CD4-positive, CD25-positive, alpha-beta regulatory T cell (primary cell): ENCODE data around the gene CEP104. TPM values are rescaled to one million over a fixed set of nuclear protein-coding genes. Genes with fewer than 3 reads are reported as not detected.

ENCODE experiments used
- ATAC-seq, 2 donors: fragments of 150-1000 bp; cut with Tn5 transposase; one replicate each; pipeline ENCODE4 v1.10.0; 2021; ENCODE audit warnings: low read depth in 2 of 2, moderate number of reproducible peaks in 2 of 2, moderate library complexity in 1 of 2
- DNase-seq, 3 donors: peaks; one replicate each; pipeline versions ENCODE4 v3.0.0 to v3.0.0-alpha.2; 2012 to 2022; ENCODE audit warnings: mixed read lengths in 1 of 3
- H3K27ac ChIP-seq: one replicate; pipeline ENCODE4 v1.7.0; 2013; ENCODE audit warnings: mild to moderate bottlenecking, low read length; ENCODE audit not compliant: insufficient read depth, poor library complexity, severe bottlenecking
- H3K27me3 ChIP-seq: one replicate; pipeline ENCODE4 v1.7.0; 2013; ENCODE audit warnings: low read length; ENCODE audit not compliant: control insufficient read depth, insufficient read depth
- H3K36me3 ChIP-seq: one replicate; pipeline ENCODE4 v1.7.0; 2013; ENCODE audit warnings: mild to moderate bottlenecking, low read length, moderate library complexity; ENCODE audit not compliant: control insufficient read depth, insufficient read depth
- H3K4me1 ChIP-seq: 2 replicates; pipeline ENCODE4 v1.7.0; 2013; ENCODE audit warnings: mild to moderate bottlenecking, low read length; ENCODE audit not compliant: insufficient read depth, control insufficient read depth, poor library complexity, severe bottlenecking
- H3K4me3 ChIP-seq: one replicate; pipeline ENCODE4 v1.7.0; 2013; ENCODE audit warnings: low read depth, mild to moderate bottlenecking, low read length, moderate library complexity
- H3K9me3 ChIP-seq, 2 experiments: 1 replicate in 1 of 2; 2 replicates in 1 of 2; pipeline ENCODE4 v1.7.0; 2013; ENCODE audit warnings: low read length in 2 of 2, mild to moderate bottlenecking in 1 of 2, moderate library complexity in 1 of 2; ENCODE audit not compliant: control insufficient read depth in 2 of 2
- H3K27ac Mint-ChIP-seq, 3 donors: one replicate each; pipeline ENCODE4 v1.8.0; 2020 to 2022; ENCODE audit warnings: mild to moderate bottlenecking in 3 of 3, mixed read lengths in 3 of 3, moderate library complexity in 2 of 3
- H3K27me3 Mint-ChIP-seq: one replicate; pipeline ENCODE4 v1.8.0; 2022; ENCODE audit warnings: mild to moderate bottlenecking, mixed read lengths
- H3K36me3 Mint-ChIP-seq: one replicate; pipeline ENCODE4 v1.8.0; 2020; ENCODE audit warnings: mixed read lengths
- H3K4me1 Mint-ChIP-seq, 4 donors: one replicate each; pipeline ENCODE4 v1.8.0; 2020 to 2022; ENCODE audit warnings: mixed read lengths in 4 of 4, mild to moderate bottlenecking in 1 of 4
- H3K4me3 Mint-ChIP-seq, 4 donors: one replicate each; pipeline ENCODE4 v1.8.0; 2020 to 2022; ENCODE audit warnings: mild to moderate bottlenecking in 4 of 4, mixed read lengths in 4 of 4, moderate library complexity in 3 of 4
- H3K9me3 Mint-ChIP-seq, 7 donors: one replicate each; pipeline ENCODE4 v1.8.0; 2020 to 2022; ENCODE audit warnings: mixed read lengths in 7 of 7, mild to moderate bottlenecking in 3 of 7, moderate library complexity in 2 of 7
- polyA plus RNA-seq, 4 donors: library from polyadenylated mRNA; unstranded; fragments of 300-500 nt; fragmentation: Illumina TruSeq; gene quantifications; one replicate each; pipeline ENCODE4 v1.2.3, GENCODE V29; 2021
- total RNA-seq: library from RNA; stranded (reverse); gene quantifications from one replicate; pipeline ENCODE4 v1.2.3, GENCODE V29; 2022

The CEP104 gene
- total and polyA plus RNA-seq, 5 donors from 2014 or later: 13.5 to 42.3 (median 14.6) TPM

DNA sequence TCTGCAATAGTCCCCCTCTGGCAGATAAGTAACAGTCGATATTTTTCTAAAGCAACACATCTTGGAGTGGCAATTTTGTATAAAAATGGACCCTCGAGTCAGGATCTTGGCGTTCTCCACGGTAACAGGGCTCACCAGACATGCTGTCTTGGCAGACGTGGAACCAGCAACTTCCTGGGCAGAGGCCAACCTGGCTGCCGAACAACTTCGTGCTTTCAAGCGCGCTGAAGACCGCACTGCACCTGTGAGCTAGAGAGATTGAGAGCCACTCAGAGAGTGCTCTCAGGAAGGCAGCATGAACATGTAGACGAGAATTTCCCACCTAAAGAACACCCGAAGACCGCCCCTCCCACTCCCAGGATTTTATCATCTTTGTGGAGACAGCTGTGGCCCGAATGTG lies 35.7 kb upstream of the CEP104 start:
- H3K27ac ChIP-seq: no peak overlapping the region
- peaks cover 27% of the 10 kb centered on the region for H3K36me3 Mint-ChIP-seq
- ATAC-seq: no peak

DNA sequence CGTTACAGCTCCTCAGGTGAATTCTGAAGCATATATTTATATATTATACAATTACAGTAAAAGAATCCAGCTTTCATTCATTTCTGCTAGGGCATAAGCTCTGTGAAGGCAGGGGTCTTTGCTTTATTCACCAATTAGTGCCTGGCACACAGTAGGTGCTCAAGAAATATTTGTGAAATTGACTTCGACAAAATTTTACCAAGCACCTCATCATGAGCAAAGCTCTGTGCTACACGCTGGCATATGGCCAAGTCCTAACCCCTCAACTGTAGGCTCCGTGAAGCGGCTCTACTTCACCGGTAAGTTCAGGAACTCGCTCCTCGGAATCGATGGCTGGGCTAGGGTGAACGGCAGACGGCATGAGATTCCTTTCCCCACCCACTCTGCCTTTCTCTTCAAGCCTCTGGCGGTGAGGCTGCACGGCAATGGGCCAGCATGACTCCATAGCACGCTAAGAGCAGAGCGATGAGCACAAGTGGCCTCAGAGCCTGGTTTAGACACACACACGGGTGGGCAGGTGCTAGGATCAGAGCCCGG lies 34.4 kb upstream of the CEP104 start:
- no peak overlapping the region for H3K27ac ChIP-seq
- H3K9me3 ChIP-seq: no peaks in the 10 kb centered on the region
- peaks cover 0 to 1% (median 0%) of the 10 kb centered on the region in 7 donors for H3K9me3 Mint-ChIP-seq
- no peak overlapping the region for H3K4me3 ChIP-seq
- H3K36me3 Mint-ChIP-seq: peaks cover 23% of the 10 kb centered on the region
- no peak overlapping the region for H3K4me3 Mint-ChIP-seq
- peaks cover 0 to 15% (median 7%) of the 10 kb centered on the region in 4 donors for H3K4me1 Mint-ChIP-seq
- H3K27me3 ChIP-seq: no peaks in the 10 kb centered on the region
- H3K4me1 ChIP-seq: no peaks in the 10 kb centered on the region
- ATAC-seq: no peak
- H3K27ac Mint-ChIP-seq: no peak overlapping the region
- peaks cover 52% of the 10 kb centered on the region for H3K36me3 ChIP-seq
- no peaks in the 10 kb centered on the region for H3K27me3 Mint-ChIP-seq
- no peak for DNase-seq

More for the DNA sequence above, 35.7 kb upstream of the CEP104 start:
- H3K4me3 ChIP-seq: no peak overlapping the region
- H3K4me1 Mint-ChIP-seq: peaks cover 7 to 23% (median 16%) of the 10 kb centered on the region in 4 donors
- H3K27me3 Mint-ChIP-seq: no peaks in the 10 kb centered on the region
- H3K36me3 ChIP-seq: peaks cover 45% of the 10 kb centered on the region
- peaks cover 0 to 7% (median 2%) of the 10 kb centered on the region in 7 donors for H3K9me3 Mint-ChIP-seq
- peak overlapping the region in 1 of 3 donors; percentile 50 for H3K27ac Mint-ChIP-seq
- no peak for DNase-seq
- no peak overlapping the region for H3K4me3 Mint-ChIP-seq
- H3K9me3 ChIP-seq: peaks cover 0 to 2% of the 10 kb centered on the region in 2 experiments
- H3K27me3 ChIP-seq: no peaks in the 10 kb centered on the region
- no peaks in the 10 kb centered on the region for H3K4me1 ChIP-seq

DNA sequence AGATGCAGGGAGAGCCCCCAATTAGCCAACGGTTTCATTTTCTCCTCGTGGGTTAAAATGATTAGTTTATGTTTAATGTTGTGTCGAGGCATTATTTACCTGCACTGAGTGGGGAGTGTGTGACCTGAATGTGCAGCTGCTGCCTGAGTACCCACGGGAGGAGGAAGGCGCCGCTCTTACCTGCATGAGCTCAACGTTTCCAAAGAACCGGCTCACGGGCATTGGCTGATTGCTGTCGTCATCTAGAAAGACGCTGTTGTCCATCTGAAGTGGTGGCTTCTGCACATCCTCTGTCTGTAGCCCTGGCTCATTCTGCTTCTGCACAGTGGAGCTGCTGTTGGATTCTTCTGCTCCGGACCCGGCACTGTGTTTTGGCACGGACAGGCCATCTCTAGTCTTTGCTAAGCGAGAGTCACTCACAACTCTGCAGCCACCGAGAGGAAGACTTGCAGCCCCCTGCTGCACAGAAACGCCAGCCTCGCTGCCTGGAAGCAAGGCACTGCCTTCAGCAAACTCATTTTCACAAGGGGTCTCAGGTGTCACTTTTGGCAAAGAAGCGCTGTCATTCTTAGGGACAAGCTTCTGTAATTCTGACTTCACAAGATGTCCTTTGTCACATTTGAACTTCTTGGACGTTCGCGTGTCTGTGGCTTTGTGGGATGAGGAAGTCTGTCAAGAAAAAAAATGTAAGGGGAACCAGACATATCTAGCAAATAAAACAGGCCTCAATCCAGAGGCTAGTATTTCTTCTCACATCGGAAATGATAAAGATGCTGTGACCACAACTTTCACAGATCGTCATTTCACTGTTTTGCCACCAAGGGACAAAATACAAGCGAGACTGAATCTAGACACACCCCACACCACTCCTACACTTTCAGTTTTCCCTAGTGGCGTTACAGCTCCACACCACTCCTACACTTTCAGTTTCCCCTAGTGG lies 33.6 kb upstream of the CEP104 start:
- no peaks in the 10 kb centered on the region for H3K4me1 ChIP-seq
- ATAC-seq (no peak), DNase-seq (peak in 1 of 3 donors; percentile 30)
- no peaks in the 10 kb centered on the region for H3K27me3 ChIP-seq
- Mint-ChIP-seq H3K4me3 (no peak overlapping the region), H3K4me1 (peaks cover 0 to 11% (median 7%) of the 10 kb centered on the region in 4 donors), H3K27me3 (no peaks in the 10 kb centered on the region), H3K36me3 (peaks cover 25% of the 10 kb centered on the region), H3K27ac (peak overlapping the region in 2 of 3 donors; percentile 60 to 69), H3K9me3 (peaks cover 0 to 1% (median 0%) of the 10 kb centered on the region in 7 donors)
- peaks cover 59% of the 10 kb centered on the region for H3K36me3 ChIP-seq
- no peaks in the 10 kb centered on the region for H3K9me3 ChIP-seq
- H3K4me3 ChIP-seq: no peak overlapping the region
- H3K27ac ChIP-seq: peak overlapping the region; percentile 14

DNA sequence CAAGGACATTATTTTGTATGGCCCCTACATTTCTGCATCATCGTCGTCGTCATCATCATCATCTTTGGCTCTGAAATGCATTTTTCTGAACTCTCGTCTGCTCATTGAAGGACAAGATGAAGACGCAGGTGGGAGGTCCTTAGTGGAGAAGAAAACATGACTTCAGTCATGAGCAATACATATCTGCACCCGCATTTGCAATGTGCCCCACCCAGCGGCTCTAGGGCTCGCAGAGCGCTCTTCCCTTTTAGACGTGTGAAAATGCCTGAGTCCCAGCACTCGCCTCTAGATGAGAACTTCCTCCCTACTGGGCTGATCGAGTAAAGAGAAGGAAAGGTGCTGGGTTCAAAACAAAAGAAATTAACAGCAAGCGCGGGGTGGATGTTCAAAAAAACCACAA lies 32.9 kb upstream of the CEP104 start:
- peaks cover 0 to 1% (median 0%) of the 10 kb centered on the region in 7 donors for H3K9me3 Mint-ChIP-seq
- DNase-seq: no peak

DNA sequence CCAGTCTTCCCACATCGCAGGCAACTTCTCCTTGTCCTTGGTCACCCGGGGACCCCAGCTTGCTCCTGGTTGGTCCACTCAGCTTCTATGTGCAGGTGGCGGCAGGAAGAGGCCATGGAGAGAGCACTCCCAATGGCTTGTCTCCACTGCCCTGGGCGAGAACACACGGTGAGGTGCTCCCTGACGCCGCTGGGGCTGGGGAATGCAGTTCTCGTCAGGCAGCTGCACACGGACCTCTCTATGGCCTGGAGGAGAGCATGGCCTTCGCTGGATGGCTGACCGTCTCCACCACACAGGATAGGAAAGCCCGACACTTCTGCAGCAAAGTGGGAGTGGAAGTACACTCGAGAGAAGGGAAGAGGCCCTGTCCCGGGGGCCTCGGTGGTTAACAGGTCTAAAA lies 31.3 kb upstream of the CEP104 start:
- no peak for DNase-seq
- peak overlapping the region in 1 of 3 donors; percentile 84 for H3K27ac Mint-ChIP-seq
- peaks cover 0 to 9% (median 7%) of the 10 kb centered on the region in 4 donors for H3K4me1 Mint-ChIP-seq
- Histone ChIP-seq H3K4me3 (no peak overlapping the region), H3K36me3 (peaks cover 68% of the 10 kb centered on the region), H3K27ac (no peak overlapping the region), H3K9me3 (no peaks in the 10 kb centered on the region), H3K4me1 (no peaks in the 10 kb centered on the region), H3K27me3 (no peaks in the 10 kb centered on the region)
- H3K36me3 Mint-ChIP-seq: peaks cover 34% of the 10 kb centered on the region
- H3K9me3 Mint-ChIP-seq: peaks cover 0 to 1% (median 0%) of the 10 kb centered on the region in 7 donors
- H3K4me3 Mint-ChIP-seq: no peak overlapping the region
- H3K27me3 Mint-ChIP-seq: no peaks in the 10 kb centered on the region
- no peak for ATAC-seq

More for the DNA sequence above, 32.9 kb upstream of the CEP104 start:
- Histone ChIP-seq H3K36me3 (peaks cover 59% of the 10 kb centered on the region), H3K4me1 (no peaks in the 10 kb centered on the region), H3K27ac (peak overlapping the region; percentile 14), H3K9me3 (no peaks in the 10 kb centered on the region), H3K4me3 (no peak overlapping the region), H3K27me3 (no peaks in the 10 kb centered on the region)
- Mint-ChIP-seq H3K36me3 (peaks cover 26% of the 10 kb centered on the region), H3K27ac (peak overlapping the region in 1 of 3 donors; percentile 69), H3K27me3 (no peaks in the 10 kb centered on the region), H3K4me3 (no peak overlapping the region), H3K4me1 (peaks cover 0 to 11% (median 7%) of the 10 kb centered on the region in 4 donors)
- ATAC-seq: no peak

DNA sequence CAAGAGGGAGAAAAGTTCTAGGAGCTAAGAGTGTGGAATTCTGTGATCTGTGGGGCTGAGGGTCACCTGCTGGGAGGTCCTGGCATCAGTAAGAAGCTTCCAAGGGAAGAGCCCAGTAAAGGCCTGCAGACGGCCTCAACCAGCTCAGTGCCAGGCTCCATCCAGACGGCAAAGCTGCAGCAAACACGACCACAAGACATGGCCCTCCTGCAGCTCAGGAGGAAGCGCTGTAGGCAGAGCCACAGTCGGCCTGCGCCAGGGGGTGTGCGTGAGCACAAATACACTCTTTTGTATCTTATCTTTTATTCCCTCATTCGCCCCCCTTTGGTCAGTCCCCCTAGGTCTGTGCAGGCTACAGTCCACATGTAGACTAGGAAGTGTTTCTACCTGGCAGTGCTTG lies 29.7 kb upstream of the CEP104 start:
- H3K27me3 Mint-ChIP-seq: no peaks in the 10 kb centered on the region
- Histone ChIP-seq H3K27ac (no peak overlapping the region), H3K4me3 (no peak overlapping the region), H3K4me1 (no peaks in the 10 kb centered on the region), H3K36me3 (peaks cover 70% of the 10 kb centered on the region), H3K27me3 (no peaks in the 10 kb centered on the region), H3K9me3 (no peaks in the 10 kb centered on the region)
- ATAC-seq (no peak), DNase-seq (no peak)
- H3K36me3 Mint-ChIP-seq: peaks cover 43% of the 10 kb centered on the region
- peak overlapping the region in 1 of 3 donors; percentile 60 for H3K27ac Mint-ChIP-seq
- H3K9me3 Mint-ChIP-seq: peaks cover 0 to 1% (median 0%) of the 10 kb centered on the region in 7 donors
- H3K4me1 Mint-ChIP-seq: peaks cover 0 to 9% (median 7%) of the 10 kb centered on the region in 4 donors
- no peak overlapping the region for H3K4me3 Mint-ChIP-seq

DNA sequence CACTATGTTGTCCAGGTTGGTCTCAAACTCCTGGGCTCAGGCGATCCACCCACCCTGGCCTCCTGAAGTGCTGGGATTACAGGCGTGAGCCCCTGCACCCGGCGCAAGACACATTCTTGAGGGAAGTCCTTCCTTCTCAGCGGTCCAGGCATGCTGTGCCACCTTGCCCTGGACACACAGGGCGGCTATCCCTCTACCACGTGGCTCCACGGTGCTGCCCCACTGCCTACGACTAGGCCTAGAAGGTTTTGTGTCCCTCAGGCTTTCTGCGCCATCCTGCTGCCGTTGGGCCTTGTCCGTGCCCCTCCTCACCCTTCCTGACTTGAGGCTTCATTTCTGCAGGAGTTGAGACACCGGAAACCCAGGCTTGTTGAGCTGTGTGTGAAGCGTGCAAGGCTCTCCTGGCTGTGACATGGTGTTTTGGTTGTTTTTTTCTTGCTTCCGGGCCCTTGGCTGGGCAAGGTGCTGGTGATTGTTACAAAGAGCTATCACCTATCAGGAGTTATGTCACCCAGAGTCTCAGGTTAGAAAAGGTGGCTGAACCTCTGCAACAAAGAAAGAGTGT lies 29.2 kb upstream of the CEP104 start:
- no peak overlapping the region for H3K27ac ChIP-seq
- Mint-ChIP-seq H3K36me3 (peaks cover 43% of the 10 kb centered on the region), H3K27ac (no peak overlapping the region), H3K4me3 (no peak overlapping the region), H3K27me3 (no peaks in the 10 kb centered on the region), H3K4me1 (peaks cover 0 to 8% (median 6%) of the 10 kb centered on the region in 4 donors), H3K9me3 (peaks cover 0 to 1% (median 0%) of the 10 kb centered on the region in 7 donors)
- DNase-seq: no peak
- H3K4me3 ChIP-seq: no peak overlapping the region
- ATAC-seq: no peak
- peaks cover 65% of the 10 kb centered on the region for H3K36me3 ChIP-seq
- H3K4me1 ChIP-seq: no peaks in the 10 kb centered on the region
- no peaks in the 10 kb centered on the region for H3K9me3 ChIP-seq
- no peaks in the 10 kb centered on the region for H3K27me3 ChIP-seq
